H1 (cell line): ENCODE measurements around the gene UBASH3A. TPM values are rescaled to one million over a fixed set of nuclear protein-coding genes. Genes with fewer than 3 reads are reported as not detected.

Experiments
- GABPA ChIP-seq: IDR thresholded peaks from 2 replicates; pipeline ENCODE4 v1.6.1; 2011; ENCODE audit warnings: mild to moderate bottlenecking, low read length, moderate library complexity, borderline replicate concordance; ENCODE audit not compliant: insufficient read depth
- SP2 ChIP-seq: IDR thresholded peaks from 2 replicates; pipeline ENCODE4 v1.6.1; 2012; ENCODE audit warnings: mild to moderate bottlenecking, low read length, inconsistent platforms
- TAF7 ChIP-seq: optimal IDR thresholded peaks from 2 replicates; pipeline ENCODE3; 2011; ENCODE audit warnings: low read depth, mild to moderate bottlenecking, inconsistent platforms, low read length, moderate library complexity, borderline replicate concordance
- polyA plus RNA-seq, 7 experiments: library from polyadenylated mRNA; depleted of rRNA in 3 of 7; stranded (reverse) in 5 of 7; unstranded in 2 of 7; fragments of >200 nt in 5 of 7; fragments of 200-250 nt in 2 of 7; gene quantifications; 1 replicate in 5 of 7; 2 replicates in 1 of 7; 4 replicates in 1 of 7; pipeline versions ENCODE4 v1.2.1 to v1.2.3, GENCODE V29; 2011 to 2013; ENCODE audit warnings: missing spikeins in 2 of 7, mixed read lengths in 2 of 7
- total RNA-seq: library from RNA; stranded (reverse); fragmentation: NEBNext Ultra II Directional; extraction: Animal tissue kit (Norgen Biotek cat#: 25700); gene quantifications from 2 replicates; pipeline ENCODE4 v1.2.1, GENCODE V29; 2021

The UBASH3A gene
- total and polyA plus RNA-seq, 2 of the 8 experiments (the other 6 are each of a cell fraction or from before 2014, with no cell fraction given) = not detected

DNA sequence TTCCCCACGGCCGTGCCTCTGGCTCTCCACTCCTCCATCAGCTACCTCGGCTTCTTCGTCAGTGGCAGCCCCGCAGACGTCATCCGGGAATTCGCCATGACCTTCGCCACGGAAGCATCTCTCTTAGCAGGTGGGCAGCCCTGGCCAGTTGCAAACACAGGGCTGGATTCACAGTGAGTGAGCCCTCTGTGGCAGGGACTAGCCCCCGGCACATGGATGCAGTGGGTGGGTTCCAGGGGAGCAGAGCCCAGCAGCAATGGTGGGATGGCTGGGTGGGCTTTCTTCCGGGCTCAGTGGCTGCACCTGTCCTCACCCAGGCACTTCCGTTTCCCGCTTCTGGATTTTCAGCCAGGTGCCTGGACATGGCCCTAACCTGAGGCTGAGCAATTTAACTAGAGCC lies 9.4 kb downstream of the UBASH3A start (continued):
- TF ChIP-seq TAF7 (no peak), SP2 (no peak), GABPA (no peak)
